K562 (cell line): ENCODE results near the gene UPK2. TPM values are rescaled to one million over a fixed set of nuclear protein-coding genes. Genes with fewer than 3 reads are reported as not detected.

Experiments
- ARID2 ChIP-seq: fragments of 450-650 bp; IDR thresholded peaks from 2 replicates; pipeline ENCODE4 v1.6.1; 2017; ENCODE audit warnings: antibody characterized with exemption, mild to moderate bottlenecking
- BCOR ChIP-seq: fragments of 450-650 bp; IDR thresholded peaks from 2 replicates; pipeline ENCODE4 v1.6.1; 2016
- ERF ChIP-seq: fragments of 450-650 bp; formaldehyde crosslinking; IDR thresholded peaks from 2 replicates; pipeline ENCODE4 v1.4.0; 2020; ENCODE audit warnings: mild to moderate bottlenecking, mixed read lengths
- HES1 ChIP-seq: fragments of 450-650 bp; IDR thresholded peaks from 2 replicates; pipeline ENCODE4 v1.6.1; 2016; ENCODE audit warnings: low read depth, mild to moderate bottlenecking, moderate library complexity
- JUN ChIP-seq, 2 experiments: sonication (generic) in 1 of 2; formaldehyde crosslinking in 1 of 2; IDR thresholded peaks; 2 replicates each; pipeline versions ENCODE4 v1.6.1 to v1.8.0; 2012 to 2022; ENCODE audit warnings: borderline replicate concordance in 2 of 2, mild to moderate bottlenecking in 2 of 2, improper control_type of control experiment in 1 of 2, low read depth in 1 of 2, low read length in 1 of 2, missing genetic modification reagents in 1 of 2
- KDM1A ChIP-seq, 2 experiments: fragments of 450-650 bp; IDR thresholded peaks; 2 replicates each; pipeline ENCODE4 v1.6.1; 2016; ENCODE audit warnings: mild to moderate bottlenecking in 2 of 2
- LCOR ChIP-seq: sonication (generic); formaldehyde crosslinking; IDR thresholded peaks from 2 replicates; pipeline ENCODE4 v1.8.0; 2022; ENCODE audit warnings: mild to moderate bottlenecking, missing genetic modification reagents
- MCM7 ChIP-seq, 2 experiments: fragments of 450-650 bp; IDR thresholded peaks; 2 replicates each; pipeline ENCODE4 v1.6.1; 2016 to 2018
- MNT ChIP-seq, 2 experiments: fragments of 450-650 bp; conservative IDR thresholded peaks; 2 replicates each; pipeline ENCODE4 v1.6.1; 2017; ENCODE audit warnings: mild to moderate bottlenecking in 2 of 2, moderate library complexity in 2 of 2
- NR1H2 ChIP-seq: sonication (generic); formaldehyde crosslinking; IDR thresholded peaks from 2 replicates; pipeline ENCODE4 v1.4.0; 2020; ENCODE audit warnings: mild to moderate bottlenecking, missing genetic modification reagents
- PPARD ChIP-seq: fragments of 250-450 bp; sonication (Bioruptor Pico); IDR thresholded peaks from 2 replicates; pipeline ENCODE4 v1.8.0; 2022; ENCODE audit warnings: inconsistent platforms, mild to moderate bottlenecking, moderate library complexity
- RCOR1 ChIP-seq, 2 experiments: IDR thresholded peaks; 2 replicates each; pipeline ENCODE4 v1.6.1; 2012; ENCODE audit warnings: low read depth in 2 of 2, low read length in 2 of 2, borderline replicate concordance in 1 of 2, improper control_type of control experiment in 1 of 2
- SAFB ChIP-seq: fragments of 200-400 bp; formaldehyde crosslinking; IDR thresholded peaks from 2 replicates; pipeline ENCODE4 v1.6.1; 2017; ENCODE audit warnings: low read depth, low read length, borderline replicate concordance
- SIN3A ChIP-seq, 2 experiments: fragments of 150-350 bp in 1 of 2; IDR thresholded peaks; 2 replicates each; pipeline ENCODE4 v1.6.1; 2011 to 2016; ENCODE audit warnings: borderline replicate concordance in 2 of 2, low read depth in 2 of 2, low read length in 2 of 2, mild to moderate bottlenecking in 2 of 2, moderate library complexity in 2 of 2; ENCODE audit not compliant: control insufficient read depth in 1 of 2
- SMARCA5 ChIP-seq: fragments of 450-650 bp; IDR thresholded peaks from 2 replicates; pipeline ENCODE4 v1.6.1; 2016
- SMARCC2 ChIP-seq: fragments of 450-650 bp; IDR thresholded peaks from 2 replicates; pipeline ENCODE4 v1.6.1; 2017; ENCODE audit warnings: antibody characterized with exemption, moderate library complexity, mild to moderate bottlenecking, low read depth
- SNAPC5 ChIP-seq: fragments of 250-450 bp; sonication (Bioruptor Pico); IDR thresholded peaks from 2 replicates; pipeline ENCODE4 v1.8.0; 2021; ENCODE audit warnings: moderate library complexity, mild to moderate bottlenecking, inconsistent platforms
- SUPT5H ChIP-seq: fragments of 450-650 bp; IDR thresholded peaks from 2 replicates; pipeline ENCODE4 v1.6.1; 2016
- TRIM24 ChIP-seq, 2 experiments: fragments of 450-650 bp; IDR thresholded peaks; 2 replicates each; pipeline ENCODE4 v1.6.1; 2016
- ZBTB1 ChIP-seq: sonication (generic); formaldehyde crosslinking; IDR thresholded peaks from 2 replicates; pipeline ENCODE4 v1.8.1; 2023; ENCODE audit warnings: missing genetic modification reagents, low read depth, mild to moderate bottlenecking, borderline replicate concordance
- ZBTB11 ChIP-seq, 3 experiments: fragments of 200-800 bp in 1 of 3; fragments of 250-450 bp in 1 of 3; fragments of 450-650 bp in 1 of 3; sonication (Bioruptor Pico) in 1 of 3; sonication (Bioruptor generic) in 1 of 3; formaldehyde crosslinking in 1 of 3; IDR thresholded peaks; 2 replicates each; pipeline versions ENCODE4 v1.6.1 to v1.8.0; 2016 to 2022; ENCODE audit warnings: mild to moderate bottlenecking in 2 of 3, missing genetic modification characterization in 2 of 3, missing compliant biosample characterization in 1 of 3, moderate library complexity in 1 of 3
- ZNF121 ChIP-seq: sonication (generic); formaldehyde crosslinking; conservative IDR thresholded peaks from 2 replicates; pipeline ENCODE4 v1.8.0; 2022; ENCODE audit warnings: missing genetic modification reagents
- polyA plus RNA-seq, 8 experiments: library from polyadenylated mRNA; depleted of rRNA in 4 of 8; stranded (reverse) in 5 of 8; unstranded in 3 of 8; fragments of >200 nt; fragmentation: Nextera tagmentation in 2 of 8; fragmentation: Illumina TruSeq in 1 of 8; extraction: Ambion mirVana in 2 of 8; extraction: Trizol in 1 of 8; gene quantifications; 2 replicates each; pipeline versions ENCODE4 v1.2.1 to v1.2.3, GENCODE V29; 2011 to 2014; ENCODE audit warnings: inconsistent platforms in 1 of 8, missing spikeins in 1 of 8
- total RNA-seq, 7 experiments: library from RNA; depleted of rRNA in 6 of 7; stranded (reverse); fragments of >200 nt in 6 of 7; fragmentation: Illumina TruSeq in 2 of 7; extraction: Trizol in 2 of 7; gene quantifications; 2 replicates each; pipeline versions ENCODE4 v1.2.1 to v1.2.3, GENCODE V29; 2011 to 2021; ENCODE audit warnings: low replicate concordance in 1 of 7

The UPK2 gene
- total and polyA plus RNA-seq, 9 of the 15 experiments (the other 6 are each of a cell fraction or from before 2014, with no cell fraction given), result not detected

GRCh38 chr11:118910309-118911112 is 45.6 kb upstream of the UPK2 start (continued):
- TF ChIP-seq SIN3A (IDR thresholded peaks at IDR 0.05; ENCODE audit: borderline replicate concordance in 2 of 2, control insufficient read depth in 1 of 2, low read depth in 2 of 2, low read length in 2 of 2) (peak in 1 of 2 experiments; percentile 50; a peak in 1 of 4 replicates), SMARCA5 (peak; percentile 92), RCOR1 (IDR thresholded peaks at IDR 0.05; ENCODE audit: borderline replicate concordance in 1 of 2, low read depth in 2 of 2, low read length in 2 of 2) (peak in 1 of 2 experiments; percentile 83; a peak in 2 of 4 replicates), KDM1A (IDR thresholded peaks at IDR 0.05) (peak; percentile 95 to 98), JUN (IDR thresholded peaks at IDR 0.05; ENCODE audit: borderline replicate concordance, low read depth, low read length) (0 out of 2 replicates have a peak, but pooled peaks have one; percentile 5), JUN (CRISPR knock-in tag; IDR thresholded peaks at IDR 0.05; ENCODE audit: borderline replicate concordance) (0 out of 2 replicates have a peak, but pooled peaks have one; percentile 31), HES1 (no peak), ARID2 (no peak), MNT (conservative IDR thresholded peaks at IDR 0.05) (peak; percentile 58 to 79), LCOR (0 out of 2 replicates have a peak, but pooled peaks have one; percentile 49), SUPT5H (0 out of 2 replicates have a peak, but pooled peaks have one; percentile 38), ERF (0 out of 2 replicates have a peak, but pooled peaks have one; percentile 38), ZBTB1 (CRISPR knock-in tag) (0 out of 2 replicates have a peak, but pooled peaks have one; percentile 55), BCOR (peak; percentile 99), TRIM24 (IDR thresholded peaks at IDR 0.05) (peak in 1 of 2 experiments; percentile 11; a peak in 1 of 4 replicates), SAFB (peak; percentile 72; the same call in 1 of the 2 replicates), PPARD (CRISPR knock-in tag) (no peak), MCM7 (IDR thresholded peaks at IDR 0.05) (no peak), ZNF121 (CRISPR knock-in tag) (no peak), ZBTB11 (CRISPR knock-in tag; IDR thresholded peaks at IDR 0.05) (peak in 1 of 3 experiments; percentile 21; a peak in 1 of 6 replicates), NR1H2 (CRISPR knock-in tag) (no peak), SNAPC5 (CRISPR knock-in tag) (no peak), SMARCC2 (no peak)
